ENCODE data around the gene TOGARAM1. TPM values are rescaled to one million over a fixed set of nuclear protein-coding genes. Genes with fewer than 3 reads are reported as not detected.

The TOGARAM1 gene, protein sequence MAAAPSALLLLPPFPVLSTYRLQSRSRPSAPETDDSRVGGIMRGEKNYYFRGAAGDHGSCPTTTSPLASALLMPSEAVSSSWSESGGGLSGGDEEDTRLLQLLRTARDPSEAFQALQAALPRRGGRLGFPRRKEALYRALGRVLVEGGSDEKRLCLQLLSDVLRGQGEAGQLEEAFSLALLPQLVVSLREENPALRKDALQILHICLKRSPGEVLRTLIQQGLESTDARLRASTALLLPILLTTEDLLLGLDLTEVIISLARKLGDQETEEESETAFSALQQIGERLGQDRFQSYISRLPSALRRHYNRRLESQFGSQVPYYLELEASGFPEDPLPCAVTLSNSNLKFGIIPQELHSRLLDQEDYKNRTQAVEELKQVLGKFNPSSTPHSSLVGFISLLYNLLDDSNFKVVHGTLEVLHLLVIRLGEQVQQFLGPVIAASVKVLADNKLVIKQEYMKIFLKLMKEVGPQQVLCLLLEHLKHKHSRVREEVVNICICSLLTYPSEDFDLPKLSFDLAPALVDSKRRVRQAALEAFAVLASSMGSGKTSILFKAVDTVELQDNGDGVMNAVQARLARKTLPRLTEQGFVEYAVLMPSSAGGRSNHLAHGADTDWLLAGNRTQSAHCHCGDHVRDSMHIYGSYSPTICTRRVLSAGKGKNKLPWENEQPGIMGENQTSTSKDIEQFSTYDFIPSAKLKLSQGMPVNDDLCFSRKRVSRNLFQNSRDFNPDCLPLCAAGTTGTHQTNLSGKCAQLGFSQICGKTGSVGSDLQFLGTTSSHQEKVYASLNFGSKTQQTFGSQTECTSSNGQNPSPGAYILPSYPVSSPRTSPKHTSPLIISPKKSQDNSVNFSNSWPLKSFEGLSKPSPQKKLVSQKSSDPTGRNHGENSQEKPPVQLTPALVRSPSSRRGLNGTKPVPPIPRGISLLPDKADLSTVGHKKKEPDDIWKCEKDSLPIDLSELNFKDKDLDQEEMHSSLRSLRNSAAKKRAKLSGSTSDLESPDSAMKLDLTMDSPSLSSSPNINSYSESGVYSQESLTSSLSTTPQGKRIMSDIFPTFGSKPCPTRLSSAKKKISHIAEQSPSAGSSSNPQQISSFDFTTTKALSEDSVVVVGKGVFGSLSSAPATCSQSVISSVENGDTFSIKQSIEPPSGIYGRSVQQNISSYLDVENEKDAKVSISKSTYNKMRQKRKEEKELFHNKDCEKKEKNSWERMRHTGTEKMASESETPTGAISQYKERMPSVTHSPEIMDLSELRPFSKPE (N-terminal part only)
- total RNA-seq: 13.4 TPM
- long read RNA-seq, partial matches to known transcripts: 3 of 21 reads
- long read RNA-seq, other reads (novel, unspliced or antisense): 18 of 21 reads

DNA sequence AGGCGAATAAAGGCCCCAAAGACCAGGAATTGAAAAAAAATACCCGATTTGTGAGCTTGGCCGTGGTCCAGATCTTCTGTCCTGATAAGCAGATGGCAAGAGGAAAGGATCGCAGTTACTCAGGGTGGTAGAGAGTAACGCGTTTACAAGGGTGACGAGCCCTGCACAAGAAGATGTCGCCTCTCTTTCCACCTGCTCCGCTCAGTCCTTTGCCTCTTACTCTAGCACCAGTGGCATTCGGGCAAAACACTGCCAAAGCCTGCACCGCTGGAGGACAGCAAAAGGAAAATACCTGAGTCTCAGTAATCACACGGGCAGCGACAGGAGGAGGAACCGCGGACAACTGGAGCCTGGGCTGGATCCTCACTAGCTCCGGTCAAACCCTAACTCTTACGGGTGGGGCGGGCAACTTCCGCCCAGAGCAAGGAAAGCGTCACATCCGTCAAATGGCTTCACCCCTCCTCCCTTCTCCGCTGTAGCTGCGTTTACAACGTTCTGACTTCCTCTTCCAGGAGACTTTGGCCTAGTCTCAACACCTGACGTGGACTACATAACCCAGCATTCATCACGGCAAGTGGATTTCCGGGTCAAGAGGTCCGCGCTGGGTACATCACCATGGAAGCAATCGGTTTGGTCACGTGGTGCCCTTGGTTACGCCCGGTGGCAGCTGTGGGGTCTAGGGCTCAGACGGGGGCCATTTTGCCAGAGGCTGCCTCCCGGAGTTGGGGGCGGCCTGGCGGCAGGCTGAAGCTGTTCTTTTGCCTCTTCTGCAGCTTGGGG is at the start of gene TOGARAM1, which contains the start of gene KLHL28:
TOGARAM1 (plus strand) TSS at position 637 of the 780 bp plus-strand sequence. CDS start 232 bp downstream, outside the sequence.
KLHL28 (minus strand) TSS at position 394 of the 780 bp plus-strand sequence. CDS start 16,019 bp downstream, outside the sequence.
- DNase-seq (ENCODE audit: low spot score): peak; percentile 96

DNA sequence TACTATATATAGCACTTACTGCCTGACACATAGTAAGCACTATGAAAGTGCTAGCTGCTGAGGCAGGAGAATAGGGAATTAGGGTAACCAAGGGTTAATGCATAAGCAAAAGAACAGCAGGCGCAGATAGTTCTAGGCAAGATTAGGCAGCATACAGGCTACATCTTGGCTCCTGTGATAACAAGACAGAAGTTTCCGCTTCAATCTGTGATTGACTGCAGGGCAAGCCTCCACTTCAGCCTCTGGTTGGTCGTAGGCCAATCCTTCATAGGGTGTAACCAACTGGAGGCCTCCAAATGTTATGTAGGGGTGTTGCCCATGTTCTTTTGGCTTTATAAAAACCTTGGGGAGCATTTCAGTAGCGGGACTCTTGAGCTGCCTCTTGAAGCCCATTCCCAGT is 47.1 kb upstream of the TOGARAM1 start:
- no peak for DNase-seq (ENCODE audit: low spot score)

DNA sequence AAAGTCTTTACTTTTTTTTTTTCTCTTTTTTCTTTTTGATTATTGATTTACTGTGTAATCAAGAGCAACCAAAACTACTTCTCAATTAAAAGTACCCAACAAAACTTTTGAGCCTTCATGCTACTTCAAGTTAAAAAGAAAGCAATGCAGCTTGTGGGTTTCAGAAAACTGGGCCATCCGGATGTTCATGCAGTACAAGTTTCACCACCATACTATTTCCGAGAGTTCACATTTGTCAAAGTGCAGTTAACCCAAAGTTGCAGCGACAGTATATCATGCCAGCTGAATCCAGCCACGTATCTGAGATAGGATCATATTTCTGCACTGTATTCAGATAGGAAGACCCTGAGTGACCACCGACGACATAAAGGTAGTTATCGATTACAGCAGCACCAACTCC is 33.2 kb upstream of the TOGARAM1 start:
- no peak for DNase-seq (ENCODE audit: low spot score)

DNA sequence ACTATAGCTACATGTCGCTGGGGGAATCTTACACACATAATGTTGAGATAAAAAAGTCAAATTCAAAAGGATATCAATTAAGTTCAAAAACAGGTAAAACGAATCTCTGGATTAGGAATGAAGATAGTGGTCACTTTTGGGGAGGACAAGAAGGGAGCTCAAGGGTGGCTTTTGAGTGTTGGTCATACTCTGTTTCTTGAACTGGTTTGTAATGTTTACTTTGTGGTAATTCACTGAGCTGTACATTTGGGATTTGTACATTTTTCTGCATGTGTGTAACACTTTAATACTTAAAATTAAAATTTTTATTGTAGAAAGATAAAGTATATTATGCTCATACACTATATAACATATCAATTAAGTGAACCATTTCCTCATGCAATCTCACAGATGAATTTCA is 26.8 kb upstream of the TOGARAM1 start:
- no peak for DNase-seq (ENCODE audit: low spot score)

DNA sequence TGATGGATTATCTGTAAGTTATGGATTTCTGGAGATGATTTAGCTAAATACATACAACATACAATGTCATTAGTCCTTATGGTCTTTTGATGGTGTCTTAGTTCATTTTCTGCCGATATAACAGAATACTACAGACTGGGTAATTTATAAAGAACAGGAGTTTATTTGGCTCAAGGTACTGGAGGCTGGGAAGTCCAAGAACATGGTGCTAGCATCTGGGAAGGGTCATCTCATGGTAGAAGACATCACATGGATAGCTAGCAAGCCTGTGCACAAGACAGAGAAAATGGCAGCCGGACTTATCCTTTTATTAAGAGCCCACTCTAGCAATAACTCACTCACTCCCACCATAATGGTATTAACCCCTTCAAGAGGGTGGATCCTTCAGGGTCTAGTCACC is 24.4 kb upstream of the TOGARAM1 start:
- no peak for DNase-seq (ENCODE audit: low spot score)

DNA sequence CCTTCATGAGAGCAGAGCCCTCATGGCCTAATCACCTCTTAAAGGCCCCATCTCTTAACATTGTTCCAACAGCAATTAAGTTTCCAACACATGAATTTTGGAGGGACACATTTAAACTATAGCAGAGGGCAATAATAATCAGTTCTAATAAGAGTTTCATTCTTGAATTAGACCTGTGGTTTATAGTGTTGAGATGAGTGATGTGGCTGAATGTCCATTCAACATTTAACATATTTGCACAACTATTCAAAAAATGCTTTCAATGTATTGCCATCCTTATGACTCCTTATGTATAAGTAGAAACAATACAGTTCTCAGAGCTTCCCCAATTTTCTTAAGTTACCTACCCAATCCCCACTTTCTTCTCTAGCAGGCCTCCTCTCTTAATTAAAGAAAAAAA is 21.8 kb upstream of the TOGARAM1 start:
- DNase-seq (ENCODE audit: low spot score): no peak

DNA sequence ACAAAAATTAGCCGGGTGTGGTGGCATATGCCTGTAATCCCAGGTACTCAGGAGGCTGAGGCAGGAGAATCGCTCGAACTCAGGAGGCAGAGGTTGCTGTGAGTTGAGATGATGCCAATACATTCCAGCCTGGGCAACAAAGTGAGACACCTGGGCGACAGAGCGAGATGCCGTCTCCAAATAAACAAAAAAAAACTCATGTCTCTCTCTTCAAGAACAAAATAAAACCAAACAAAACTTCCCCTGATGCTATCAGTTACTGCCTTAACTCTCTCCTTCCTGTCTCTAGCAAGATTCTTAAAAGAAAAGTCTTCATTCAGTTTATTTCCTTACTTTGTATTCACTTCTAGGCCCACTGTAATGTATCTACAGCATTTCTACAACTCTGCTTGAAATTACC is 21.0 kb upstream of the TOGARAM1 start:
- DNase-seq (ENCODE audit: low spot score): no peak

DNA sequence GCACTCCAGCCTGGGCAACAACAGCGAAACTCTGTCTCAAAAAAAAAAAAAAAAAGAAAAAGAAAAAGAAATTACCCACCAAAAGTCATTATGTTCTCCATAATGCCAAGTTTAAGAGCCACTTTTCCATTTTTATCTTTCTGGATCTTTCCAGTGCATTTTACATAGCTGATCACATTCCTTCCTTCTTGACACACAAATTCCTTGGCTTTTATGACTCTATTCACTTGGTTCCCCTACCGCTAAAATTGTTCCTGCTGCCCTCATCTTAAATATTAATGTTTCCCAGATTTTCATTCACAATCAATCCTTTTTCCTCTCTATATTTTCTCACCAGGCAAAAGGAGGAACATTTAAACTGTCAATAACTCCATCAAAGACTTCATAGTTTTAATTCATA is 20.4 kb upstream of the TOGARAM1 start:
- no peak for DNase-seq (ENCODE audit: low spot score)

DNA sequence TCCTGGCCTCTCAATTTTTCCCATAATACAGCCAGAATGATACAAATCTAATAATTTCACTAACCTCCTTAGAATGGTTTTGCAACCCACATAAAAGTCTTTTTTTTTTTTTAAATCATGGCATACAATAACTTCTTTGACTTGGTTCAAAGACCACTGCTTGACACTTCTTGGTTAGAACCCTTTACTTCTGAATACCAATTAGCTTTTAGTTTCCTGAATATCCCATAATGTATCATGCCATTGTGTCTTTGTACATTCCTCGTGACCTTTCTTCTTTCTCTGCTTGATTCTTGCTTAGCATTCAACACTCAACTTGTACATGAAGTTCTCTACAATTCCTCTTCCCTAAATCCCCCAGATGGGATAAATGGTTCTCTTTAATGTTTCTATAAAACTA is 19.6 kb upstream of the TOGARAM1 start:
- DNase-seq (ENCODE audit: low spot score): no peak

DNA sequence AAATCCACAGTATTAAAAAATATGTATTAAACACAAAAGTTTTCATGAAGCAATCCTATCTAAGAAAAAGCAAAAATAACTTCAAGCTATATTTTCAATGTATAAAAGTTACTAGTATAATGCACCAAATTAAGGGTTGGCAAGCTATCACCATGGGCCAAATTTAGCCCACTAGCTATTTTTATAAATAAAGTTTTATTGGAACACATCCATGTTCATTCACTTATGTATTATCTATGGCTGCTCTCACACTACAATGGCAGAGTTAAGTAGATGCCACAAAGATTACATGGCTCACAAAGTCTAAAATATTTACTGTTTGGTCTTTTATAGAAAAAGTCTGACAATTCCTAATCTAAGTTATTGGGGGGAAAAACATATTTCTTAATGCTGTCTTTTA is 17.9 kb upstream of the TOGARAM1 start:
- no peak for DNase-seq (ENCODE audit: low spot score)

DNA sequence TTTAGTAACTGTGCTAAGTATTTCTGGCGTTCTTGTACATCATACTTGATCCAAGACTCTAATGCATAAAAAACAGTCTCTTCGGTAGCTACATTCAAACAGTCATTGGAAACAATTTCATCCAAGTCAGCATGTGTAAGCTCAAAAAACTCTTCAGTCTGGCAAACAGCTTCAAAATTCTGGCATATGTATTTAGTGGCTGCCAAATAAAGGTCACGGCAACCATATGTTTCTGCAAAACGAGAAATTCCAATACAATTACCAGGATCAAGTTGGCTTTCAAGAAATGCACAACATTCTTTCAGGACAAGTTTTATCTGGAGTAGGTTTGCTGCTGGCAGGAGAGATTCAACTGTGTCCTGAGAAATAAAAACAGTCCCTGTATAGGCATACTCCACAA is 16.7 kb upstream of the TOGARAM1 start:
- no peak for DNase-seq (ENCODE audit: low spot score)

DNA sequence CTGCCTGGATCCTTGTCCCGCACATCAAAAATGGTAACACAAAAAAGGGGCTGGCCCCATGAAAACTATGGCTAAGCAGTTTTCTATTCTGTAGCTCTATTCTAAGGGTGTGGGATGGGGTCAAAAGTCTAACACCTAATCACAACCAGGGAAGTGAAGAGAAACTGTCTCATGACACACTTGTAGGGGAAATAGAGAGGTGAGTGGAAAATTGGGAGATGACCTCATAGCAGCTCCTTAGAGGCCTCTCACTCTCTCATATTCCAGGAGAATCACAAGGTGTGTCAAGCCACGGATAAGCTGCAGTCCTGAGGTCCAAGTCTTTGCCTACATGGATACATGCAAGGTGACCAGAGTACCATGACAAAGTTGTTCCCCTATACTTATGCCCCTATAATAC is 10.9 kb upstream of the TOGARAM1 start:
- DNase-seq (ENCODE audit: low spot score): no peak

DNA sequence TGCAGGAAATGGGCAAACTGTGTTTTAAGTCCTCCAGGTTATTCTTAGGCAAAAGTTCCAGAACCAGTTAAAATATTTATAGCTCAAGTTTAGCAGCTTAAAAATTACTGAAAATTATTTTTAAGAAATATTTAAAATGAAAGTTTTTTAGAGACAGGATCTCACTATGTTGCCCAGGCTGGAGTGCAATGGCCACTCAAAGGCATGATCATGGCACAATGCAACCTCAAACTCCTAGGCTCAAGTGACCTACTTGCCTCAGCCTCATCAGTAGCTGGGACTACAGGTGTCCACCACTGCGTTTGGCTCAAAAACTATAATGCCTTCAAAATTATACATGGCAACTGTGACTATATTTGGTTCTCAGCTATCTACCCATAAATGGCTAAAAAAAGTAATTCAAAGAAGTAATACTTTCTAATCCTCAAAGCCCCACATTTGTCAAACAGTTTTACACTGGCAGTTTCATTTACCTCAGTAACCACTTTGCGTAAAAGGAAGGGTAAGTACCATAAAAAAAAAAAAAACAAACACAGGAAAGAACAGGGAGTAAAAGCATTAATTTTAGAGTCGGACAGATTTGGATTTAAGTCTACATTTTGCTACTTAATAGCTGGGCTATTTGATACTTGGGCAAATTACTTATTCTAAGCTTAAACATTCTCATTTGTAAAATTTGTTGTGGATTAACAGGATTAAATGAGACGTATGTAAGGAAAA is 9.4 kb upstream of the TOGARAM1 start:
- no peak for DNase-seq (ENCODE audit: low spot score)

DNA sequence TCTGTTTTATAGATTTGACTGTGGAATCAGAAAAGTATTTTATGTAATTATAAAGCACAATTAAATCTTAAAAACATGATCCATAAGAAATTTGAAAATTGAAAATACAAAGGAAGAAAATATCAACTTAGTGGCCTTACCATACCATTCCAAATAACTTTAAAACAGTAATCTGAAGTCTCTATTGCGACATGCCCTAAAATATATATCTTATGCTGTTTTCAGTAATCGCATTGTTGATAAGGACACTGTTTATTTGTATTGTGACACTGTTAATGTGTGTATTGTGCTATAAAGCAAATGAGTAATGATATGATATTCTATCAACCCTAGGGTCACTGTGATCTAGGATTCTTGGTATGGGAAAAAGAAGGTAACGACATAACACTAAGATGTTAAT is 7.2 kb upstream of the TOGARAM1 start:
- DNase-seq (ENCODE audit: low spot score): no peak

DNA sequence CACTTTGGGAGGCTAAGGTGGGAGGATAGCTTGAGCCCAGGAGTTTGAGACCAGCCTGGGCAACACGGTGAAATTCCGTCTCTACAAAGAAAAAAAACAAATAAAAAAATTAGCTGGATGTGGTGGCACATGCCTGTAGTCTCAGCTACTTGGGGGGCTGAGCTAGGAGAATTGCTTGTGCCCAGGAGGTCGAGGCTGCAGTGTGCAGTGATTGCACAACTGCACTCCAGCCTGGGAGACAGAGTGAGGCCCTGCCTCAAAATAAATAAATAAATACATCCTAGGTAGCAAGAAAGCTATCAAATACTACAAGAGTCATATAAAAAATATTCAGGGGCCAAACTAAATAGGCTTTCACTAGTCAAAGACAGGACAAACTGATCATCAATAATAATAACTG is 6.5 kb upstream of the TOGARAM1 start:
- no peak for DNase-seq (ENCODE audit: low spot score)

DNA sequence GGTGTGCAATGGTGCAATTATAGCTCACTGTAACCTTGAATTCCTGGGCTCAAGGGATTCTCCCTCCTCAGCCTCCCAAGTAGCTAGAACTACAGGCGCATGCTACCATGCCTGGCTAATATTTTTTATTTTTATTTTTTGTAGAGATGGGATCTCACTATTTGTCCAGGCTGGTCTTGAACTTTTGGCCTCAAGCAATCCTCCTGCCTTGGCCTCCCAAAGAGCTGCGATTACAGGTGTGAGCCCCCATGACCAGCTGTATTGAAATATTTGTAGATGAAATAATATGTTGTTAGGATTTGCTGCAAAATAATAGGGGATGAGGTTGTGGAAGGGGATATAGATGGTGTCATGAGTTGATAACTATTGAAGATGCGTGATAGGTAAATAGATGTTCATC is 5.1 kb upstream of the TOGARAM1 start:
- no peak for DNase-seq (ENCODE audit: low spot score)

DNA sequence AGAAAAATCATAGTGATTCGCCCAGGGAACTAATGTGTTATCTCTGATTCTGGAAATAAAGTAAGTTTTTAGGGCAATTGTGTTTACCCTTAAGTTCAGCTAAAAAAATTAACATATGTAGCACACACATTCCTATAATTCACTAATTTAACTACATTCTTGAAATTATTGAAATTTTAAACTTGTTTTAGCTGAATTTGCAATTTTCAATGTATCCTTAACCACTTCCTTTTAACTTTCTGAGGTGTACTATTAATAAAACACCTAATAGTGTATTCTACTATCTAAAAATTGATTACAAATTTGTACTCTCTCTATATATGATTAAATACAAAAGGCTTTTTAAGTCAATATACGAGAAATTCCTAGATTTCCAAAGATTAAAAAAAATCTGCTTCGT is 2.5 kb upstream of the TOGARAM1 start:
- DNase-seq (ENCODE audit: low spot score): no peak

DNA sequence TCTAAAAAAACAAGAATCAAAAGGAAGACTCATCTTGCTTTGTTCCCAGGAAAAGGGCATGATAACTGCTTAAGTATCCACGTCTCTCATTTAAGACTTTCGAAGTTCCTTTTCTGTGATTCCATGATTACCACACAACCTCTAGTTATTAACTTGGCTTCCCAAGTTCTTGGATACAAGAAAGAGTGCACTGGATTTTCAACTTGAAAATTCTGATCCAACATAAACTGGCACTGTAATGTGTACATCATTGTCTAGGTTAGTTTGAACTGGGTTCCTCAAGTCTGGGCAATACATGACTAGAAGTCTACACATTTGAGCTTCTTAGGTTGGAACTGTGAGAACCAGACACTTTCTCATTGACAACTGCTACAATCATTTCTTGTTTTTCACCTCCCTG is 1.8 kb upstream of the TOGARAM1 start:
- no peak for DNase-seq (ENCODE audit: low spot score)

DNA sequence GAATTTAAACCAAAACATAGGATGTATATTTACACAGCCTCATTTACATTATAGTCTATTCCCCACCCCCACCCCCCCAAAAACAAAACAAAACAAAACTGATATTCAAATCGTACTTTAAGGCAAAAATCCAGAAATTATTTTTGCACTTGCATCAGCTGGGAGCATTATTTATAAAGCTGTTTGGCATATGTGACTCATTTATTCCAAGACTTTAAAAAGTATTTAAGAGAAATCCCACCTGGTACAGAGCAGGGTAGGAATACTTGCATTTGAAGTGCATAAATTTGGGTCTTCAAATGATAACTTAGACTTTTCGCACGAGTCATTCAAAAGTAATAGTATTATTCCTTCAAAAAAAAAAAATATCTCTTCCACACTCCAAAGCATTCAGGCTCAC is 1.3 kb upstream of the TOGARAM1 start:
- DNase-seq (ENCODE audit: low spot score): no peak

DNA sequence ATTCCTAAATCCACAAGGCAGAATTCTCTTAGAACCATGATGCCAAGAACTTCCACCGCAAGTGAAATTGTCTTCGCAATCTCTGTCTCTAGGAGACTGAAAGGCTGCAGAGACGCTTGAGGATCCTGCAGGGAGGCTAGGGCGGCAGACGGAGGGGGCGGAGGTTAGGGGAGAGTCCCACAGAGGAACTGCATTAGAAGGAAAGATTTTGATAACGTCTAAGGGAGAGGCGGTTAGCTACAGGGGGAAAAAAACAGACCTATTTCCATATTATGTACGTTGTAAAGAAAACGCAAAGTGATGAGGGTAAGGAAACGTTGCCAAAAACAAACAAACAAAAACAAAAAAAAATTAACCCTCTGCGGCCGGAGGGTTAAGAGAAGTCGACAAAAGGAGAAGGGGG is 838 bp upstream of the TOGARAM1 start:
- no peak for DNase-seq (ENCODE audit: low spot score)

Measured in mesenteric fat pad (tissue), 1 donor.